Karpas-422 (cell line): ENCODE measurements around the gene TTC23L. TPM values are rescaled to one million over a fixed set of nuclear protein-coding genes. Genes with fewer than 3 reads are reported as not detected.

Source experiments
- DNase-seq: peaks from one replicate; pipeline ENCODE4 v3.0.0-alpha.2; 2015
- H2AFZ ChIP-seq: fragments of 200-600 bp; sonication (generic); 2 replicates; pipeline ENCODE4 v1.6.1; 2014; ENCODE audit warnings: antibody characterized with exemption, low read length, mixed read lengths
- H3K27ac ChIP-seq: fragments of 200-600 bp; sonication (generic); 2 replicates; pipeline ENCODE4 v1.5.1; 2014; ENCODE audit warnings: mild to moderate bottlenecking, low read length, moderate library complexity
- H3K27me3 ChIP-seq: fragments of 200-600 bp; sonication (generic); 2 replicates; pipeline ENCODE4 v1.6.1; 2014; ENCODE audit warnings: low read length, mixed read lengths
- H3K36me3 ChIP-seq: fragments of 200-600 bp; sonication (generic); 2 replicates; pipeline ENCODE4 v1.6.1; 2014; ENCODE audit warnings: low read length, mixed read lengths; ENCODE audit not compliant: insufficient read depth
- H3K4me1 ChIP-seq: fragments of 200-600 bp; sonication (generic); 2 replicates; pipeline ENCODE4 v1.6.1; 2014; ENCODE audit warnings: mild to moderate bottlenecking, low read length, mixed read lengths
- H3K4me2 ChIP-seq: fragments of 200-600 bp; sonication (generic); 2 replicates; pipeline ENCODE4 v1.6.1; 2014; ENCODE audit warnings: low read length, low read depth, mild to moderate bottlenecking; ENCODE audit not compliant: poor library complexity, severe bottlenecking
- H3K4me3 ChIP-seq: fragments of 200-600 bp; sonication (generic); 2 replicates; pipeline ENCODE4 v1.5.1; 2014; ENCODE audit warnings: mild to moderate bottlenecking, antibody characterized with exemption, low read length, mixed read lengths
- H3K79me2 ChIP-seq: fragments of 200-600 bp; sonication (generic); 2 replicates; pipeline ENCODE4 v1.6.1; 2014; ENCODE audit warnings: mild to moderate bottlenecking, low read length, mixed read lengths
- H3K9ac ChIP-seq: fragments of 200-600 bp; sonication (generic); 2 replicates; pipeline ENCODE4 v1.6.0; 2014; ENCODE audit warnings: low read length
- H3K9me2 ChIP-seq: fragments of 200-600 bp; sonication (generic), shearing (Covaris generic); replicated peaks from 2 replicates; pipeline ENCODE4 v1.6.0; 2014; ENCODE audit warnings: mild to moderate bottlenecking, low read length, moderate library complexity; ENCODE audit not compliant: insufficient read depth
- H3K9me3 ChIP-seq: fragments of 300-700, 200-600 bp; sonication (generic); 2 replicates; pipeline ENCODE4 v1.6.1; 2014; ENCODE audit warnings: low read length, mixed read lengths
- H4K20me1 ChIP-seq: fragments of 200-600 bp; sonication (generic); 2 replicates; pipeline ENCODE4 v1.6.1; 2014; ENCODE audit warnings: mild to moderate bottlenecking, antibody characterized with exemption, low read length, low read depth; ENCODE audit not compliant: insufficient read depth
- total RNA-seq: library from RNA; depleted of rRNA; stranded (reverse); fragments of >200 nt; shearing (Covaris generic); gene quantifications from 2 replicates; pipeline ENCODE4 v1.2.3, GENCODE V29; 2014; ENCODE audit warnings: low replicate concordance; rRNA removed

The TTC23L gene
- total RNA-seq = not detected in 2 replicates

GRCh38 chr5:34838785-34839714, at the start of gene TTC23L:
Gene TTC23L, plus strand, starts transcription at chr5:34839164. Its CDS starts 1,508 bp downstream, at chr5:34840672.
- Histone ChIP-seq H2AFZ (peak within 1 kb of the TSS; percentile 36; the same call in 1 of the 2 replicates), H3K36me3 (no peaks in the 10 kb centered on the region), H3K27ac (no peak within 1 kb of the TSS), H3K27me3 (no peaks in the 10 kb centered on the region), H3K4me1 (no peaks in the 10 kb centered on the region), H3K9me2 (no peaks in the 10 kb centered on the region), H3K9ac (no peak within 1 kb of the TSS), H3K4me3 (no peak within 1 kb of the TSS), H4K20me1 (no peaks in the 10 kb centered on the region), H3K4me2 (peak within 1 kb of the TSS; percentile 15), H3K79me2 (no peaks in the 10 kb centered on the region), H3K9me3 (no peaks in the 10 kb centered on the region)
- DNase-seq = no peak

GRCh38 chr5:34789639-34790038, 49.3 kb upstream of the TTC23L start:
- Histone ChIP-seq H3K27ac (no peak overlapping the region), H3K4me1 (no peaks in the 10 kb centered on the region), H4K20me1 (no peaks in the 10 kb centered on the region), H3K9ac (no peak overlapping the region), H3K27me3 (no peaks in the 10 kb centered on the region), H3K4me2 (no peak overlapping the region), H2AFZ (no peak overlapping the region), H3K36me3 (no peaks in the 10 kb centered on the region), H3K4me3 (no peak overlapping the region), H3K79me2 (no peaks in the 10 kb centered on the region), H3K9me2 (no peaks in the 10 kb centered on the region), H3K9me3 (no peaks in the 10 kb centered on the region)
- no peak for DNase-seq

GRCh38 chr5:34790069-34790468, 48.9 kb upstream of the TTC23L start:
- no peak overlapping the region for H3K4me2 ChIP-seq
- H3K9me2 ChIP-seq = no peaks in the 10 kb centered on the region
- no peaks in the 10 kb centered on the region for H3K4me1 ChIP-seq
- H3K4me3 ChIP-seq = no peak overlapping the region
- H3K9ac ChIP-seq = no peak overlapping the region
- no peak for DNase-seq
- no peaks in the 10 kb centered on the region for H4K20me1 ChIP-seq
- H3K9me3 ChIP-seq = no peaks in the 10 kb centered on the region
- H2AFZ ChIP-seq = no peak overlapping the region
- no peak overlapping the region for H3K27ac ChIP-seq
- H3K27me3 ChIP-seq = no peaks in the 10 kb centered on the region
- H3K36me3 ChIP-seq = no peaks in the 10 kb centered on the region
- H3K79me2 ChIP-seq = no peaks in the 10 kb centered on the region

- no peak overlapping the region for H3K9ac ChIP-seq
- H3K4me1 ChIP-seq = no peaks in the 10 kb centered on the region
- no peak for DNase-seq
- H3K36me3 ChIP-seq = no peaks in the 10 kb centered on the region
- no peaks in the 10 kb centered on the region for H3K79me2 ChIP-seq
- no peak overlapping the region for H2AFZ ChIP-seq
- no peaks in the 10 kb centered on the region for H4K20me1 ChIP-seq
- no peak overlapping the region for H3K27ac ChIP-seq
- no peaks in the 10 kb centered on the region for H3K9me3 ChIP-seq
- H3K4me3 ChIP-seq = no peak overlapping the region
- H3K27me3 ChIP-seq = no peaks in the 10 kb centered on the region
- no peaks in the 10 kb centered on the region for H3K9me2 ChIP-seq
- H3K4me2 ChIP-seq = no peak overlapping the region
Observed at GRCh38 chr5:34791761-34792244, 47.2 kb upstream of the TTC23L start.

GRCh38 chr5:34802834-34803563, 36.0 kb upstream of the TTC23L start:
- H2AFZ ChIP-seq = no peak overlapping the region
- H3K79me2 ChIP-seq = no peaks in the 10 kb centered on the region
- no peaks in the 10 kb centered on the region for H3K36me3 ChIP-seq
- H3K9me3 ChIP-seq = no peaks in the 10 kb centered on the region
- H3K27me3 ChIP-seq = no peaks in the 10 kb centered on the region
- H3K9ac ChIP-seq = no peak overlapping the region
- no peak overlapping the region for H3K27ac ChIP-seq
- no peak for DNase-seq
- H3K4me2 ChIP-seq = no peak overlapping the region
- H3K4me1 ChIP-seq = no peaks in the 10 kb centered on the region
- no peaks in the 10 kb centered on the region for H4K20me1 ChIP-seq
- H3K4me3 ChIP-seq = no peak overlapping the region
- no peaks in the 10 kb centered on the region for H3K9me2 ChIP-seq

- Histone ChIP-seq H3K79me2 (no peaks in the 10 kb centered on the region), H3K4me2 (no peak overlapping the region), H3K4me3 (no peak overlapping the region), H3K9me2 (no peaks in the 10 kb centered on the region), H3K27ac (no peak overlapping the region), H3K9me3 (no peaks in the 10 kb centered on the region), H4K20me1 (no peaks in the 10 kb centered on the region), H2AFZ (no peak overlapping the region), H3K9ac (no peak overlapping the region), H3K4me1 (no peaks in the 10 kb centered on the region), H3K27me3 (no peaks in the 10 kb centered on the region), H3K36me3 (no peaks in the 10 kb centered on the region)
- DNase-seq = no peak
Observed at GRCh38 chr5:34803974-34804732, 34.8 kb upstream of the TTC23L start.

GRCh38 chr5:34804913-34805312, 34.1 kb upstream of the TTC23L start:
- H3K4me1 ChIP-seq = no peaks in the 10 kb centered on the region
- H3K27ac ChIP-seq = no peak overlapping the region
- no peak overlapping the region for H2AFZ ChIP-seq
- H3K79me2 ChIP-seq = no peaks in the 10 kb centered on the region
- no peak overlapping the region for H3K9ac ChIP-seq
- no peak for DNase-seq
- H3K36me3 ChIP-seq = no peaks in the 10 kb centered on the region
- no peaks in the 10 kb centered on the region for H3K9me3 ChIP-seq
- H3K4me3 ChIP-seq = no peak overlapping the region
- H3K27me3 ChIP-seq = no peaks in the 10 kb centered on the region
- no peak overlapping the region for H3K4me2 ChIP-seq
- no peaks in the 10 kb centered on the region for H4K20me1 ChIP-seq
- H3K9me2 ChIP-seq = no peaks in the 10 kb centered on the region
